ENCODE data around the gene ST7.
A peak's percentile ranks its signal among the peaks of the same experiment; 100 is the strongest.

Gene ST7

GRCh38 chr7:117069379-117069778 lies 116.1 kb downstream of the ST7 start:
- no peak for DNase-seq

DNA sequence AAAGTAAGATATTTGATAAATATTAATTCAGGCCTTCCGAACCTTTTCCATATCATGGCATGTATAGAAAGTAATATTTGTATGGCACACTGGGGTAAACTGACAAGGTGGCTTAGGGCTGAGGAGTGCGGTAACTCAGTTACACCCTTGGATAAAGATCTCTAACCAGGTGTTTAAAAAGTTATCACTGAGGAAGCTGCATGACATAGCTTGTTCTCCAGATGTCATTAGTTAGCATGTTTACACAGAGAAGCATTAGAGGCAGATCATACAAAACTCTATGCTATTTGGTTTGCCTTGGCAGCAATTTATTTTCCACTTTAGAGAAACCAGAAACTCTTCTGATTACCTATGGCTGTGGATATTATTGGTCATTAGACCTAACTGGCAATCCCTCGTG lies 118.2 kb downstream of the ST7 start:
- DNase-seq = no peak

GRCh38 chr7:117072620-117073118 lies 119.4 kb downstream of the ST7 start:
- DNase-seq = peak; percentile 38

- DNase-seq = no peak
Measured at GRCh38 chr7:117074378-117074777, 121.1 kb downstream of the ST7 start.

DNA sequence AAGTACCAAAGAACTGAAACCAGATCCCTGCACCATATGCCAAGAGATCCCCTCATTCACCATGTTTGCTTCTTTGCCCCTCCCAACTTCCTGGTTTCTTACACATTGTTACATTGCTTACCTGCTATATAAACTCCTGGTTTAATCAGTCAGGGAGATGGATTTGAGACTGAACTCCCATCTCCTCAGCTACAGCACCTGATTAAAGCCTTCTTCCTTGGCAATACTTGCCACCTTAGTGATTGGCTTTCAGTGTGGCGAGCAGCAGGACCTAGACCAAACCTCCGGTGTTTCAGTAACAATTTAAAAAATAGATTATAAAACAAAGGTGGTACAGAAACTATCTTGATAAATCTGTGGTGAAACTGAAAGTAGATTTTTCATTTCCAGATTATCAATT lies 122.6 kb downstream of the ST7 start:
- DNase-seq = no peak

DNA sequence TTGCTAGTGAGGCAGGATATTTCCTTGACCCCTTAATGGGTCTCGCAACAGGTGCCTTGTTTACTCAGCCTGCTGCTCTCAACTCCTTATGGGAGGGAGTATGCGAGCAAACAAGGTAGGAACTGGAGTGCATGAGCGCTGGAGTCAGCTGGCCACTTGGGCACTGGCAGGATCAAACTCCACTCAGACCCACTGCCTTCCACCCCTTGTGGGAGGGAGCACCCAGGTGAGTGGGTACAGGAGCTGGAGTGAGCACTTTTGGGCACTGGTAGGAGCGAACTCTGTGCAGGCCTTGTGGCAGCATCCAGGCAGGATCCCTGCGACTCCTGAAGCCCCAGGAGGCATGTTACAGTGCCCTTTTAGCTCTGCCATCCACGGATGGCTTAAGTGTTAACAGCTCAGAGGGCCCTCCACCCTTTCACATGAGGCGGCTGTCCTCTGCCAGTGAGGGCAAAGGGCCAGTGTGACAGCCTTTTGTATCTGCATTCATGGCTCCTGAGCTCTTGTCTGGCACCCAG lies 123.2 kb downstream of the ST7 start:
- no peak for DNase-seq

DNA sequence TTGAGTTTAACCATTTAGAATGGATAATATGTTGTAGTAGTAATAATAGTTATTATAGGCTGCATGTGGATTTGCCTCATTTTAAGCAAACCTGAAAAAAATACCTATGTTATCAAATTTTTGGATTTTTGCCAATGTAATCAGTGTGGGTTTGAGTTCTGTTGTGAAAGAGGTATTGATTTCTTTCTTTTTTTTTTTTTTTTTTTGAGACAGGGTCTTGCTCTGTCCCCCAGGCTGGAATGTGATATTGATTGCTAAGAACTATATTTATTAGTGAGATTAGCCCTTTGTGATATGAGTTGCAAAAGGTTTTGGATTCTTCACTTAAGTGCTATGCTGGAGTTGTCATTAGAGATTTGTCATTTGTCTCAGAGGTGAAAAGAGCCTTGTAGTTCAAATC lies 124.4 kb downstream of the ST7 start:
- DNase-seq = no peak

DNA sequence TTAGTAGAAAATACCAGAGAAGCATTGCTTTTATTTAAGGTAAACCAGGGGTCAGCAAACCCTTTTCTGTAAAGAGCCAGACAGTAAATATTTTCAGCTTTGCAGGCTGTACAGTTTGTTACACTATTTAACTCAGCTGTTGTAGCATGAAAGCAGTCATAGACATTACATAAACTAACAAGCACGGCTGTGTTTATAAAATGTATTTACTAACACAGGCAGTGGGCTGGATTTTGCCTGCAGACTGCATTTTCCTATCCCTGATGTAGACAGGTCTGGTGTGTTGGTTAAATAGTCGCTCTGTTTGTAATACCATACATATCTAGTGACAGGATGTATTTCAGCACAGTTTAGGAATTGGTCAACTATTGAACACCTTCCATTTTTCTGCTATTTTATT lies 129.3 kb downstream of the ST7 start:
- DNase-seq = no peak

- DNase-seq = no peak
Measured at GRCh38 chr7:117083648-117084047, 130.3 kb downstream of the ST7 start.

DNA sequence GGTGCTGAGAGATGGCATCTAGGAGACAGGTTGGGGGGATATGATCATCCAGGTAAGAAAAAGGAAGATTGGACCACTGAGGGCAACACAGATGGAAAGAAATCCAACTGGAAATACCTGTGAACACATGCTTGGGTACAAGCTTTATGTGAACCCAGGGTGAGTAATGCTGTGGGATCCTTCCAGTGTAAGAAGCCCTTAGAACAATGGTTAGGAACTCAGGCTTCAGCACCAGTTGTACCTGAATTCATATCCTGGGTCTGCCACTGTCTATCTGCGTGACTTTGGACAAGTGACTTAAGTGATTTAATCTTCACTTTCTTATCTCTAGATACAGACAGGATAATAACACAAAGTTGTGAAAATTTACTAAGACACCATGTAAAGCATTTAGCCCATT lies 131.0 kb downstream of the ST7 start:
- DNase-seq = no peak

GRCh38 chr7:117085275-117085674 lies 132.0 kb downstream of the ST7 start:
- no peak for DNase-seq

- DNase-seq = no peak
Measured at GRCh38 chr7:117085769-117086463, 132.6 kb downstream of the ST7 start.

DNA sequence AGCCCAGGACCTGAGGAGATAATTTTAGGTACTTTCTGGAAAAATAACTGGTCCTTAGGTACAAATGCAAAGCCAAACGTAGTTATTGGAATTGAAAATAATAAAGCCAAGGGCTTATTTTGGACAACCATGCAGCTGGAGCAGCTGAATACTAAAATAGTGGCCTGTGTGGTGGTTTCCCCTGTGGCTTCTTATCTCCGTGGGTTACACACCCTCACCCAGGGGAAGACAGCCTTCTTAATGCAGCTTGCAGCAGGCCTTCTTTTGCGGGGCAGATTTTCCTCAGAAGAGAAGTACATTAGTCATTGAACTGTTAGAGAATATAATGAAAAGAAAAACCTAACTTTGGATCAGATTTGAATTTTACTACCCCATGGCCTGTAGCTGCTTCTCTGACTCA lies 133.5 kb downstream of the ST7 start:
- DNase-seq = peak; percentile 78

- peak; percentile 53 for DNase-seq
Measured at GRCh38 chr7:117087639-117088396, 134.5 kb downstream of the ST7 start.

- DNase-seq = no peak
Measured at GRCh38 chr7:117088623-117089194, 135.4 kb downstream of the ST7 start.

DNA sequence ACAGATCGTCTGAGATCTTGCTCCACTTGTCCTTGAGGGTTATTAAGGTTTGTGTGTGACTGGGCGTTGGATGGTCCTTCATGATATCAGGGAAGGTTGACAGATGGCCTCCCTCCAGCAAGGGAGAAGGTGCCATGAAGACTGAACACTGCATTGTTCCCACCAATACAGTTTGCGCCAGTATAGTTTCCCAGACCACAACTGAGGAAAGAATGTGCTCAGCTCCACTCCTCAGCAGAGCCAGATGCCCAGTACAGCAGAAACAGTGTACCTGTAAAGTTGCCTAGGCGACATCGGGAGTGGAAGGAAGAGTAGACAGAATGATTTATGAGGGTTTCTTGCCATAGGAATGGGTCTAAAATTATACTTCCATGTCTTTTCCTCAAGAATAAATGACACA lies 137.5 kb downstream of the ST7 start:
- peak; percentile 58 for DNase-seq

DNA sequence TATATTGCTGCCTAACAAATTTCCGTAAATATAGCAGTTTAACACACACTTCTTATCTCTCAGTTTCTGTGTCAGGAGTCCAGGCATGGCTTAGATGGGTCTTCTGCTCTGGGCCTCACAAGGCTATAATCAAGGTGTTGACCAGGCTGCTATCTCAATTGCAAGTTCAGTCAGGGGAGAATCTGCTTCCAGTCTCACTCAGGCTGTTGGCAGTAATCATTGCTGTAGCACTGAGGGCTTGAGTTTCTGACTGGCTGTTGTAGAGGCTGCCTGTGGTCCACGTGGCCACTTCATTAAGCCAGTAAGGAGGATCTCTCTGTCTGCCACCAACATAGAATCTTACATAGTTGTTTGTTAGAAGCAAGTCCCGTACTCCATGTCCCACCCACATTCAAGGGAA lies 138.4 kb downstream of the ST7 start:
- peak; percentile 50 for DNase-seq

GRCh38 chr7:117092785-117093184 lies 139.5 kb downstream of the ST7 start:
- no peak for DNase-seq

- DNase-seq = no peak
Measured at GRCh38 chr7:117094457-117094856, 141.2 kb downstream of the ST7 start.

DNA sequence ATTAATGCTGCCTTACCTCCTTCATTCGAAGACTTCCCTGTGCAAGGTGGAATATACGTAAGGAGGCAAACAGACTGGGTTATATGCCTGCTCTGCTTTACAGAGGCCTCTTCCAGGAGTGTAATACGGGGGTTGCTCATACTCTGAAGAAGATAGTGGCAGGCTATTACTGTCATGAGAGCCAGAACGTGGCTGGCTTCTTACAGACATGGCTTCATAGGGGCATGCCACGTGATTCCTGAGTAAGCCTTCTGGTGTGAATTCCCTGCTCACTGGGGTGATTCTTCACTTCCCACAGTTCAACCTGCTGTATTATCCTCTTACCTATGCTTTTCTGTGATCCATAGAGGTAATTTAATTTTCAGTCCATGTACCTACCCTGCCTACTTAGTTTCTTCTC lies 141.8 kb downstream of the ST7 start:
- DNase-seq = no peak

- no peak for DNase-seq
Measured at GRCh38 chr7:117096330-117096729, 143.0 kb downstream of the ST7 start.

- DNase-seq = no peak
Measured at GRCh38 chr7:117096942-117097341, 143.6 kb downstream of the ST7 start.

- DNase-seq = no peak
Measured at GRCh38 chr7:117097860-117098259, 144.6 kb downstream of the ST7 start.

- no peak for DNase-seq
Measured at GRCh38 chr7:117098457-117098856, 145.2 kb downstream of the ST7 start.

All from hematopoietic multipotent progenitor cell treated with erythropoietin and hydrocortisone succinate and interleukin-3 and kit ligand, for 6 days (in vitro differentiated cells).